ENCODE measurements around the gene TENM4. TPM values are rescaled to one million over a fixed set of nuclear protein-coding genes. Genes with fewer than 3 reads are reported as not detected.

TENM4 gene
- total and polyA plus RNA-seq, 4 donors, result 0.02 to 0.33 (median 0.14) TPM

DNA sequence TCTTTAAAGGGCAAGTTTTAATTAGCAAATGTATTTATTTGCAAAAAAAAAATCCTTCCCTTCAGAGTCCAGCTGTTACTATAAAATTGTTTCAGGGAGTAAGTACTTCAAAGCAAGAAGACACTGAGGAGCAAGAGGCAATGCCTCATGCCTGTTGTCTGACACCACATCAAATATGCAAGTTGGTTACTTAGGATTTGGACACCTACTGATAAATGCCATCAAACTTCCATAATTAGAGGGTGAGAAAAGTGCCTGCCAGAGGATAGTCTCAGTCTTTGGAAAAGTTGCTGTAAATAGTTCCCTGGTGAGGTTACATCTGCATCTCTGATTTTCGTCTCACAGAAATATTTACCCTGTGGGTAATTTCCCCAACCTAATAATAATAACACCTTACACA is 4.1 kb upstream of the TENM4 start:
- no peaks in the 10 kb centered on the region for H3K36me3 ChIP-seq (ENCODE audit: control insufficient read depth in 4 of 4, insufficient read depth in 3 of 4, low read depth in 1 of 4, low read length in 3 of 4)
- H3K4me3 ChIP-seq (ENCODE audit: low read depth in 1 of 3, low read length in 3 of 3), result no peak overlapping the region
- no peak overlapping the region for H3K27ac ChIP-seq (ENCODE audit: low read depth in 1 of 2, low read length in 2 of 2)
- H3K9ac ChIP-seq (ENCODE audit: low read depth in 1 of 2, low read length in 2 of 2), result no peak overlapping the region
- peaks cover 0 to 3% (median 0%) of the 10 kb centered on the region in 4 donors for H3K9me3 ChIP-seq (ENCODE audit: control insufficient read depth in 4 of 4, low read length in 3 of 4)
- TF ChIP-seq JUND (IDR thresholded peaks at IDR 0.05) (no peak), HNF4G (IDR thresholded peaks at IDR 0.05) (no peak), RAD21 (IDR thresholded peaks at IDR 0.05) (no peak), FOXA1 (IDR thresholded peaks at IDR 0.05) (no peak), SP1 (IDR thresholded peaks at IDR 0.05) (no peak), TAF1 (conservative IDR thresholded peaks at IDR 0.05) (no peak), YY1 (IDR thresholded peaks at IDR 0.05) (no peak), FOXA2 (IDR thresholded peaks at IDR 0.05) (no peak), NR2F2 (IDR thresholded peaks at IDR 0.05) (no peak), EGR1 (IDR thresholded peaks at IDR 0.05; ENCODE audit: low read depth in 2 of 2) (no peak), HNF4A (conservative IDR thresholded peaks at IDR 0.05) (no peak), GABPA (IDR thresholded peaks at IDR 0.05 in 1 of 2, conservative IDR thresholded peaks at IDR 0.05 in 1 of 2) (no peak)
- TF ChIP-seq, protein P1, sequence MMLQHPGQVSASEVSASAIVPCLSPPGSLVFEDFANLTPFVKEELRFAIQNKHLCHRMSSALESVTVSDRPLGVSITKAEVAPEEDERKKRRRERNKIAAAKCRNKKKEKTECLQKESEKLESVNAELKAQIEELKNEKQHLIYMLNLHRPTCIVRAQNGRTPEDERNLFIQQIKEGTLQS (IDR thresholded peaks at IDR 0.05), result no peak
- TF ChIP-seq, protein P2, sequence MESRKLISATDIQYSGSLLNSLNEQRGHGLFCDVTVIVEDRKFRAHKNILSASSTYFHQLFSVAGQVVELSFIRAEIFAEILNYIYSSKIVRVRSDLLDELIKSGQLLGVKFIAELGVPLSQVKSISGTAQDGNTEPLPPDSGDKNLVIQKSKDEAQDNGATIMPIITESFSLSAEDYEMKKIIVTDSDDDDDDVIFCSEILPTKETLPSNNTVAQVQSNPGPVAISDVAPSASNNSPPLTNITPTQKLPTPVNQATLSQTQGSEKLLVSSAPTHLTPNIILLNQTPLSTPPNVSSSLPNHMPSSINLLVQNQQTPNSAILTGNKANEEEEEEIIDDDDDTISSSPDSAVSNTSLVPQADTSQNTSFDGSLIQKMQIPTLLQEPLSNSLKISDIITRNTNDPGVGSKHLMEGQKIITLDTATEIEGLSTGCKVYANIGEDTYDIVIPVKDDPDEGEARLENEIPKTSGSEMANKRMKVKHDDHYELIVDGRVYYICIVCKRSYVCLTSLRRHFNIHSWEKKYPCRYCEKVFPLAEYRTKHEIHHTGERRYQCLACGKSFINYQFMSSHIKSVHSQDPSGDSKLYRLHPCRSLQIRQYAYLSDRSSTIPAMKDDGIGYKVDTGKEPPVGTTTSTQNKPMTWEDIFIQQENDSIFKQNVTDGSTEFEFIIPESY (IDR thresholded peaks at IDR 0.05), result no peak
- TF ChIP-seq, protein P3, sequence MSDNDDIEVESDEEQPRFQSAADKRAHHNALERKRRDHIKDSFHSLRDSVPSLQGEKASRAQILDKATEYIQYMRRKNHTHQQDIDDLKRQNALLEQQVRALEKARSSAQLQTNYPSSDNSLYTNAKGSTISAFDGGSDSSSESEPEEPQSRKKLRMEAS (IDR thresholded peaks at IDR 0.05), result no peak
- TF ChIP-seq, protein P4, sequence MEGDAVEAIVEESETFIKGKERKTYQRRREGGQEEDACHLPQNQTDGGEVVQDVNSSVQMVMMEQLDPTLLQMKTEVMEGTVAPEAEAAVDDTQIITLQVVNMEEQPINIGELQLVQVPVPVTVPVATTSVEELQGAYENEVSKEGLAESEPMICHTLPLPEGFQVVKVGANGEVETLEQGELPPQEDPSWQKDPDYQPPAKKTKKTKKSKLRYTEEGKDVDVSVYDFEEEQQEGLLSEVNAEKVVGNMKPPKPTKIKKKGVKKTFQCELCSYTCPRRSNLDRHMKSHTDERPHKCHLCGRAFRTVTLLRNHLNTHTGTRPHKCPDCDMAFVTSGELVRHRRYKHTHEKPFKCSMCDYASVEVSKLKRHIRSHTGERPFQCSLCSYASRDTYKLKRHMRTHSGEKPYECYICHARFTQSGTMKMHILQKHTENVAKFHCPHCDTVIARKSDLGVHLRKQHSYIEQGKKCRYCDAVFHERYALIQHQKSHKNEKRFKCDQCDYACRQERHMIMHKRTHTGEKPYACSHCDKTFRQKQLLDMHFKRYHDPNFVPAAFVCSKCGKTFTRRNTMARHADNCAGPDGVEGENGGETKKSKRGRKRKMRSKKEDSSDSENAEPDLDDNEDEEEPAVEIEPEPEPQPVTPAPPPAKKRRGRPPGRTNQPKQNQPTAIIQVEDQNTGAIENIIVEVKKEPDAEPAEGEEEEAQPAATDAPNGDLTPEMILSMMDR (IDR thresholded peaks at IDR 0.05; ENCODE audit: low read depth, low read length, missing input control), result no peak
- TF ChIP-seq, protein P5, sequence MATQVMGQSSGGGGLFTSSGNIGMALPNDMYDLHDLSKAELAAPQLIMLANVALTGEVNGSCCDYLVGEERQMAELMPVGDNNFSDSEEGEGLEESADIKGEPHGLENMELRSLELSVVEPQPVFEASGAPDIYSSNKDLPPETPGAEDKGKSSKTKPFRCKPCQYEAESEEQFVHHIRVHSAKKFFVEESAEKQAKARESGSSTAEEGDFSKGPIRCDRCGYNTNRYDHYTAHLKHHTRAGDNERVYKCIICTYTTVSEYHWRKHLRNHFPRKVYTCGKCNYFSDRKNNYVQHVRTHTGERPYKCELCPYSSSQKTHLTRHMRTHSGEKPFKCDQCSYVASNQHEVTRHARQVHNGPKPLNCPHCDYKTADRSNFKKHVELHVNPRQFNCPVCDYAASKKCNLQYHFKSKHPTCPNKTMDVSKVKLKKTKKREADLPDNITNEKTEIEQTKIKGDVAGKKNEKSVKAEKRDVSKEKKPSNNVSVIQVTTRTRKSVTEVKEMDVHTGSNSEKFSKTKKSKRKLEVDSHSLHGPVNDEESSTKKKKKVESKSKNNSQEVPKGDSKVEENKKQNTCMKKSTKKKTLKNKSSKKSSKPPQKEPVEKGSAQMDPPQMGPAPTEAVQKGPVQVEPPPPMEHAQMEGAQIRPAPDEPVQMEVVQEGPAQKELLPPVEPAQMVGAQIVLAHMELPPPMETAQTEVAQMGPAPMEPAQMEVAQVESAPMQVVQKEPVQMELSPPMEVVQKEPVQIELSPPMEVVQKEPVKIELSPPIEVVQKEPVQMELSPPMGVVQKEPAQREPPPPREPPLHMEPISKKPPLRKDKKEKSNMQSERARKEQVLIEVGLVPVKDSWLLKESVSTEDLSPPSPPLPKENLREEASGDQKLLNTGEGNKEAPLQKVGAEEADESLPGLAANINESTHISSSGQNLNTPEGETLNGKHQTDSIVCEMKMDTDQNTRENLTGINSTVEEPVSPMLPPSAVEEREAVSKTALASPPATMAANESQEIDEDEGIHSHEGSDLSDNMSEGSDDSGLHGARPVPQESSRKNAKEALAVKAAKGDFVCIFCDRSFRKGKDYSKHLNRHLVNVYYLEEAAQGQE (IDR thresholded peaks at IDR 0.05), result no peak
- DNase-seq (ENCODE audit: low spot score), result no peak
- H3K4me1 ChIP-seq (ENCODE audit: control insufficient read depth in 4 of 4, insufficient read depth in 4 of 4, low read length in 3 of 4), result peaks cover 4 to 17% (median 8%) of the 10 kb centered on the region in 4 donors
- 43% methylated on average over 1 of the region's 1 CpG for WGBS
- peaks cover 0 to 23% (median 16%) of the 10 kb centered on the region in 4 donors for H3K27me3 ChIP-seq (ENCODE audit: control insufficient read depth in 4 of 4, insufficient read depth in 4 of 4, low read length in 3 of 4)
